Adrenal gland (tissue), 5 donors: ENCODE measurements around the gene SPDYE4.

Source experiments
- CTCF ChIP-seq, 6 experiments: fragments of 450-650 bp in 4 of 6; fragments of 200-600 bp in 2 of 6; sonication (generic) in 1 of 6; IDR thresholded peaks; 1 replicate in 5 of 6; 2 replicates in 1 of 6; pipeline versions ENCODE4 v1.5.1 to v1.8.0; 2016 to 2021; ENCODE audit warnings: antibody characterized with exemption in 6 of 6, mild to moderate bottlenecking in 2 of 6, moderate library complexity in 1 of 6
- POLR2A ChIP-seq, 2 donors: fragments of 450-650 bp; IDR thresholded peaks; one replicate each; pipeline ENCODE4 v1.6.1; 2017; ENCODE audit warnings: antibody characterized with exemption in 2 of 2, mild to moderate bottlenecking in 2 of 2, moderate library complexity in 1 of 2
- donor health status: DM: no; HTN: no; CAD: no.

GRCh38 chr17:8747742-8748141 is 10.6 kb downstream of the SPDYE4 start:
- TF ChIP-seq CTCF (IDR thresholded peaks at IDR 0.05) (no peak), POLR2A (IDR thresholded peaks at IDR 0.05) (no peak)
